Cortex of kidney (tissue), 1 donor: ENCODE data around the gene SERPINB8.
"Not testable (repeated sequence)": the region's sequence is repeated elsewhere in the genome, so short reads cannot be mapped to it uniquely, and the experiment has no call there.

Experiments used
- DNase-seq: peaks from one replicate; lab custom pipeline; 2025; lab: John Stamatoyannopoulos, UW

SERPINB8 gene

GRCh38 chr18:63969942-63970808 is at the start of gene SERPINB8:
Gene SERPINB8 (plus strand): TSS chr18:63970081. CDS start chr18:63978309, 8,228 bp downstream.
- no peak for DNase-seq

GRCh38 chr18:63922049-63922448 is 47.8 kb upstream of the SERPINB8 start:
- DNase-seq, result no peak

- DNase-seq, result no peak
Observed at GRCh38 chr18:63924551-63924950, 45.3 kb upstream of the SERPINB8 start.

- no peak for DNase-seq
Observed at GRCh38 chr18:63928331-63928730, 41.5 kb upstream of the SERPINB8 start.

- not testable (repeated sequence) for DNase-seq
Observed at GRCh38 chr18:63929369-63929768, 40.5 kb upstream of the SERPINB8 start.

GRCh38 chr18:63930773-63931354 is 39.0 kb upstream of the SERPINB8 start:
- no peak for DNase-seq

GRCh38 chr18:63936156-63936931 is 33.5 kb upstream of the SERPINB8 start:
- DNase-seq, result no peak

GRCh38 chr18:63936932-63937393 is 32.9 kb upstream of the SERPINB8 start:
- no peak for DNase-seq

- DNase-seq, result no peak
Observed at GRCh38 chr18:63940008-63940407, 29.9 kb upstream of the SERPINB8 start.

- not testable (repeated sequence) for DNase-seq
Observed at GRCh38 chr18:63940543-63941050, 29.3 kb upstream of the SERPINB8 start.

- DNase-seq, result no peak
Observed at GRCh38 chr18:63947051-63947790, 22.7 kb upstream of the SERPINB8 start.

GRCh38 chr18:63949068-63949737 is 20.7 kb upstream of the SERPINB8 start, which contains the start of gene HMSD:
Gene HMSD (plus strand): TSS chr18:63949301. CDS start chr18:63953456, 4,155 bp downstream.
- no peak for DNase-seq

- DNase-seq, result no peak
Observed at GRCh38 chr18:63951302-63951705, 18.6 kb upstream of the SERPINB8 start.

GRCh38 chr18:63953811-63954210 is 16.1 kb upstream of the SERPINB8 start:
- no peak for DNase-seq

- DNase-seq, result no peak
Observed at GRCh38 chr18:63956755-63957154, 13.1 kb upstream of the SERPINB8 start.

- DNase-seq, result no peak
Observed at GRCh38 chr18:63960891-63961290, 9.0 kb upstream of the SERPINB8 start.

- no peak for DNase-seq
Observed at GRCh38 chr18:63961435-63961980, 8.4 kb upstream of the SERPINB8 start.

- DNase-seq, result no peak
Observed at GRCh38 chr18:63962137-63962536, 7.7 kb upstream of the SERPINB8 start.

- DNase-seq, result no peak
Observed at GRCh38 chr18:63963615-63964256, 6.1 kb upstream of the SERPINB8 start.

GRCh38 chr18:63964908-63965307 is 5.0 kb upstream of the SERPINB8 start:
- DNase-seq, result no peak
